Measurements from ENCODE around the gene MLF2.

DNA sequence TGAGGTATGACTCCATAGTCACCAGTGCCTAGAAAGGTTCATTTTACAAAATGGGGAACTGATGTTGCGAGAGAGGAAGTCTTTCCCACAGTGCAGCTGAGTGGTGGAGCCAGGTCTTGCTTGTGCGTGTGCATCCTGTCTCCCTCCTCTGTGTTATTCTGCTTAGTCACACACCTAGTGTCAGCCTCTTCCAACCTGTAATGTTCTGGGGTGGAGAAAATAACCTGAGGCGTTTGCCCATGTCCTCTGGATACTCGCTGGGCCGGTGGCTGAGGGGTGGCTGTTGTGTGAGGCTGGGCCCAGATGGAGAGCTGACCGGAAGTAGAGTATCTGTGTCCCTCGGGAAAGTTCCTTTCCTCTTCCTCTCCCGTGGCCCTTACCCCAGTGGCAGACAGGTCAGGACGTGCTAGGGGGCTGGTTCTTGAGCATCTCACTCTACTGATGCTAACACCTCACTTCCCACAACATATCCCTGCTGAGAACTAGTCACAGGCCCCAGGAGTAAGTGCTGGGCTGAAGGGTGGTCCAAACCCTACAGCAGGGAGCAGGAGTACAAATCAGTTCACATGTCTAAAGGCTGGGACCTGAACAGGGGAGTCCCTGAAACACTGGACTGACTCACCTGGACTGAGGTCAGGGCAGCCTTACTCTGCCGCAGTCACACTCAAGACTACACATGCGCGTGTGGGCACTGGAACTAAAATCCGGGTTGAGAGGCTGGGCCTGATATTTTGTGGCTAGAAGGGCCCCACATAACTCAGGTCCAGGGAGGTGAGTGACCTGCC, 7.0 kb downstream of the MLF2 start:
- no peak for TF ChIP-seq EP300 (conservative IDR thresholded peaks at IDR 0.05; ENCODE audit: poor library complexity, severe bottlenecking)
- TF ChIP-seq REST (IDR thresholded peaks at IDR 0.05; ENCODE audit: borderline replicate concordance): no peak
- TF ChIP-seq RAD21 (conservative IDR thresholded peaks at IDR 0.05): no peak
- no peak for TF ChIP-seq CTCF (IDR thresholded peaks at IDR 0.05; ENCODE audit: poor library complexity, severe bottlenecking)
- no peak for TF ChIP-seq MXI1 (conservative IDR thresholded peaks at IDR 0.05; ENCODE audit: poor library complexity, severe bottlenecking)
- no peak for TF ChIP-seq SMC3 (conservative IDR thresholded peaks at IDR 0.05; ENCODE audit: poor library complexity)
- no peak for TF ChIP-seq POLR2AphosphoS5 (IDR thresholded peaks at IDR 0.05)
- TF ChIP-seq EZH2 (IDR thresholded peaks at IDR 0.05; ENCODE audit: borderline replicate concordance, insufficient read depth, low read length, poor library complexity, severe bottlenecking): no peak
- TF ChIP-seq TAF1 (IDR thresholded peaks at IDR 0.05; ENCODE audit: low read depth): no peak
